IPS-18c (cell line): Measurements from ENCODE around the gene TMEM151A.

Experiments used
- H3K4me3 ChIP-seq: 2 replicates; pipeline ENCODE4 v1.7.0; 2013; ENCODE audit warnings: low read depth, mild to moderate bottlenecking, low read length, moderate library complexity; ENCODE audit not compliant: insufficient read depth
- H3K9me3 ChIP-seq: one replicate; pipeline ENCODE4 v1.6.1; 2013; ENCODE audit warnings: mild to moderate bottlenecking, low read length, moderate library complexity; ENCODE audit not compliant: control insufficient read depth, insufficient read depth

TMEM151A gene

GRCh38 chr11:66323684-66324083 is 32.0 kb downstream of the TMEM151A start:
- Histone ChIP-seq H3K4me3 (no peak overlapping the region), H3K9me3 (no peaks in the 10 kb centered on the region)

- Histone ChIP-seq H3K9me3 (no peaks in the 10 kb centered on the region), H3K4me3 (no peak overlapping the region)
Measured at GRCh38 chr11:66324664-66325063, 33.0 kb downstream of the TMEM151A start.

DNA sequence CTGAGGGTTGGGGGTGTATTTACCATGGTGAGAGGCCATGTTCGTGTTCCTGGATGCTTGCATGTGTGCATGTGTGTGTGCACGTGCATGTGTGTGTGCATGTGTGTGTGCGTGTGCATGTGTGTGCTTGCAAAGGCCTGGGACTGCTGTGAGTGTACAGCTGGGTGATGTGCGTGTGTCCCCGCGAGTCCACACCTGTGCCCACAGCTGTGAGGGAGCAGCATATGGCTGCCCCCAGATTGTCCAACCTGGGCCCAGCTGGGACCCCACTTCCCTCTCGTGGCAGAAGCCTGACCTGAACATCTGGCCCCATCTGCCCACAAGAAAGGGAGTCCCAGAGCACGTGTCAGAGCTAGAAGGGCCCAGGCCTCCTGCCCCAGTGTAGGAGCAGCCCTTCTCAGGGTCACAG is 33.6 kb downstream of the TMEM151A start:
- H3K9me3 ChIP-seq = no peaks in the 10 kb centered on the region
- H3K4me3 ChIP-seq = no peak overlapping the region

DNA sequence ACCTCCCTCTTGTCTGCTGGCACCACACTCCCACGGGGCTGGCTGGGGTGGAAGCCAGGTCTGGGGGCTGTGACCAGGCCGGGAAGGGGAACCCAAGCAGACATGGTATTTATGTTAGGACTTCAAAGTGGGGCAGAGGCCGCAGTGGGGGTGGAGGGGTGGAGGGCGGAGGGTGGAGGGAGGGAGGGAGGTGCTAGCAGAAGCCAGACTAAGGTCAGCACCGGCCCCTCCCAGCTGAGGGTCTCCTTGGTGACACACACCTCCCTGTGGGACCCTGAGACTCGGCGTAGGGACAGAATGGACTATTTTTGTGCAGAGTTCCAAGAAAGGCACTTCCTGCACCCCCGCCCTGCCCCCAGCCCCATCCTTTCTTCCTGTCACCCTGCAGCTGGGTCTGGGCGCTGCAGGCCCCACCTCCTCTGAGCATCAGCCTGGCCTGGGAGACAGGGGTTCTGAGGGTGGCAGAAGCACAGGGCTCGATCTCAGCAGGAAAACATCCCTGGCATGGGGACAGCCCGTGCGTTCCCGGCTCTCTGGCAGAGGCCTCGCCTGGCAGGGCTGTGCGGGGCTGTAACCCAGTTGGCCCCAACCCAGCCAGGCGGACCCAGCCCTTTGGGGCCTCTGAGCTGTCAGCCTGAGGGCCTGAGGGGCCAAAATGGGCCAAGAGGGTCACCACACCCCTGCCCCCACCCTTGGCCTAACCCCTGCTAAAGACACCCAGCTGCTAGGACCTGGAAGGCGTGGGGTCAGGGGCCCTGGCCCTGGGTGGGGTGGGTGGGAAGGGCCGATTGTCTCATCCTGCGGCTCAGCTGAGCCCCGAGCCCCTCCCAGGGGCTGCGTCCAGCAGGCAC is 34.8 kb downstream of the TMEM151A start:
- no peak overlapping the region for H3K4me3 ChIP-seq

GRCh38 chr11:66327171-66328030 is 35.7 kb downstream of the TMEM151A start:
- no peak overlapping the region for H3K4me3 ChIP-seq
- no peaks in the 10 kb centered on the region for H3K9me3 ChIP-seq

More for the DNA sequence above, 34.8 kb downstream of the TMEM151A start:
- no peaks in the 10 kb centered on the region for H3K9me3 ChIP-seq

DNA sequence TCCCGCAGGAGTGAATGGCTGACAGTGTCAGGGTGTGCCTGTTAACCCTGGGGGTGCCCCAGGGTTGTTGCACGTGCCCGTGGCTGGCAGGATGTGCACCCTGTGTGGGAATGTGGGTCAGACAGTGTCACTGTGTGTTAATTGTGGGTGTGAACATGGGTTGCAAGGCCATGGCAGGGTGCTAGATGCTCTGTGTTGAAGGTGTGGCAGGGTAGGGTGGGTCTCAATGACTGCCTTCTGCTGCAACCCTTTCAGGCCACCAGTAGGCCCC is 36.3 kb downstream of the TMEM151A start:
- H3K4me3 ChIP-seq = no peak overlapping the region
- H3K9me3 ChIP-seq = peaks cover 1% of the 10 kb centered on the region

- H3K4me3 ChIP-seq = no peak overlapping the region
Measured at GRCh38 chr11:66328302-66329144, 36.8 kb downstream of the TMEM151A start.

DNA sequence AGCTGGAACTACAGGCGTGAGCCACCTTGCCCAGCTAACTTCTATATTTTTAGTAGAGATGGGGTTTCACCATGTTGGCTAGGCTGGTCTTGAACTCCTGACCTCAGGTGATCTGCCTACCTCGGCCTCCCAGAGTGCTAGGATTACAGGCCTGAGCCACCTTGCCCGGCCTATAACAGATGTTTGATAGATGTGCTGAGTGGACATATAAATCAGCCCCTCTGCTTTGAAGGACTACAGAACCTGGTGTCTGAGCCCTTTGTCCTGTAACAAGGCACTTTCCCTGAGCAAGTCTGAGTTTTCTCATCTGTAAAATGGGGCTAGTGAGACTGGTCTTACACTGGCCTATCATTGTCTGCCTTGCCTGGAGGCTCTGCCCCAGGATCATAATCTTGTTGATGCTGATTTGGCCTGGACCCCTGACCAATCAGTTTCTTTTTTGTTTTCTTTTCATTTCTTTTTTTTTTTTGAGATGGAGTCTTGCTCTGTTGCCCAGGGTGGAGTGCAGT is 37.5 kb downstream of the TMEM151A start:
- H3K4me3 ChIP-seq = no peak overlapping the region
- peaks cover 3% of the 10 kb centered on the region for H3K9me3 ChIP-seq

More at GRCh38 chr11:66328302-66329144, 36.8 kb downstream of the TMEM151A start:
- peaks cover 3% of the 10 kb centered on the region for H3K9me3 ChIP-seq

DNA sequence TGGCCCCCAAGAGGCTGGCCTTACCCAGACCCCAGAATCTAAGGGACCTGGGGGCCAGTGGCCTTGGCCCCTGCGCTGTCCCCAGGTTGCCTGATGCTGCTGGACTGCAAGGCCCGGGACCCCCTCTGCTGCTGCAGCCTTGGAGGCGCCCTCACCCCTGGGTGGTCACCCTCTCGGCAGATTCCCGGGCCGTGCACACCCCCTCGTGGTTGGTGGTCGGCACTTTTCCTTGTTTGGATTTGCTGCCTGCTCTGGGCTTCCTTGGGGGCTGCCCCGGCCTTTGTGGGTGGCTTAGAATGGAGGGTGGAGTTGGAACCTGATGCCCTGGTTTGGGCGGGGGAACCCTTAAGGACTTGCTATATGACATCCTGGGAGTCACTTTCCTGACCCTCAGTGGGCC is 39.2 kb downstream of the TMEM151A start:
- Histone ChIP-seq H3K9me3 (peaks cover 5% of the 10 kb centered on the region), H3K4me3 (no peak overlapping the region)

DNA sequence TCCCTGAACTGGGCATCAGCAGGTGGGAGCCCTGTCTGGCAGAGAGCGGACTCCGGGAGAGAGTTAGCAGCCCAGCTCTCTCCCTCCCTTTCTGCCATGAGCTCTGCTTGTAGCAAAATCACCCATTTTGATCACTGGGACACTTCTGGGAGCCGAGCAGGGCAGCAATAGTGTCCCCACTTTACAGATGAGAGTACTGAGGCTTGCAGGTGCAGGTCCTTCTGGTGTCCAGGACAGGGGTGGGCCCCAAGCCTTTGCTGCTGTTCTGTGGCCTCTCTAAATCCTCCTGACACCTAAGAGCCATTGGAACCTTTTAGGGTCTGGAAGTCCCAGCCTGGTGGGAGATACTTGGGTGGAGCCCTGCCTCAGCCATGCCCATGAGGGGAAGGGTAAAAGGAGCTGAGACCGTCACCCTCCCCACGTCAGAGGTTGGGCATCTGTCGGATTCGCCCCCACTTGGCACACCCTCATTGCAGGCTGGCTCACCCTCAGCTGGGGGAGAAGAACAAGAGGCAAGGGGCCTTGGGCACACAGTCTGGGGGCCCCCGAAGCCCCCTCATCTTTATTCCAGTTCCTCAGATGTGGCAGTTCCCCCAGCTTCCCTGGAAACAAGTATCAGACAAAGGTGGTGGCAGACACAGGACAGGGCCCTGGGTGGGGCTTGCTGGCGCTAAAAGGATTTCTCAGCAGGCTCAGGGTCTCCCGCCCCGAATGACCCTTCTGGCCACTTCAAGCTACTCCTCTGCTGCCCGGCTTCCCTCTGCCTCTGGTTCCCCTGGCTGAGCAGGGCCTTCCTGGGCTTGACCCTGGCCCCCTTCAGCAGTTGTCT is 40.1 kb downstream of the TMEM151A start:
- H3K4me3 ChIP-seq = no peak overlapping the region

GRCh38 chr11:66332371-66333219 is 40.9 kb downstream of the TMEM151A start:
- H3K4me3 ChIP-seq = no peak overlapping the region
- peaks cover 5% of the 10 kb centered on the region for H3K9me3 ChIP-seq

More for the DNA sequence above, 40.1 kb downstream of the TMEM151A start:
- H3K9me3 ChIP-seq = peaks cover 5% of the 10 kb centered on the region

DNA sequence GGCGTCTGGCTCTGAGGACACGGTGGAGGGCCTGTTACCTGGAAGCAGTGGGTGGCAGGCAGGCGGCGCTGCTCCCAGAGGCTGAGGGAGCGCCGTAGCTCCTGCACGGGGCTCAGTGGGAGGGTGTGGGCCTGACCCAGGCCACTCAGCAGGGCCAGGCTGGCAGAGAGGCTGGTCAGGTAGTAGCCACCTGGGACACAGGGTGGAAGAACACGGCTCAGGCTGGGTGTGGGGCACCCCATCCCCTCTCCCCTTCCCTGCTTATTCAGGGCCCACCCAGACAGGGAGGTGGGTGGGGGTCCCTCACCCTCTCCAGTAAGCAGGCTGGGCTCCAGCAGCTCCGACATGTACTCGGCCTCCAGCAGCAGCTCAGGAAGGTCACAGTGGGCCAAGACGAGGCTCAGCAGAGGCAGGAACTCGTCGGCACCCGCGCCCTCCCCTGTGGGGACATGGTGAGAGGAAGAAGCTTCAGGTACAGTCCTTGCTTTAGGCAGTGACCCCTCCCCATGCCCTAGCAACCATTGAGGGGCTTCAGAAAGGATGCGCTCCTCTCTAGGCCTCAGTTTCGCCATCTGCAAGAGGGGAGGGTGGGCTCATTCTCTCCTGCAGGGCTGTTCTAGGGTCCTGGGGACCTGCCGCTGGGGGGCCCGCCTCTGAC is 41.7 kb downstream of the TMEM151A start:
- H3K4me3 ChIP-seq = no peak overlapping the region
- peaks cover 5% of the 10 kb centered on the region for H3K9me3 ChIP-seq

DNA sequence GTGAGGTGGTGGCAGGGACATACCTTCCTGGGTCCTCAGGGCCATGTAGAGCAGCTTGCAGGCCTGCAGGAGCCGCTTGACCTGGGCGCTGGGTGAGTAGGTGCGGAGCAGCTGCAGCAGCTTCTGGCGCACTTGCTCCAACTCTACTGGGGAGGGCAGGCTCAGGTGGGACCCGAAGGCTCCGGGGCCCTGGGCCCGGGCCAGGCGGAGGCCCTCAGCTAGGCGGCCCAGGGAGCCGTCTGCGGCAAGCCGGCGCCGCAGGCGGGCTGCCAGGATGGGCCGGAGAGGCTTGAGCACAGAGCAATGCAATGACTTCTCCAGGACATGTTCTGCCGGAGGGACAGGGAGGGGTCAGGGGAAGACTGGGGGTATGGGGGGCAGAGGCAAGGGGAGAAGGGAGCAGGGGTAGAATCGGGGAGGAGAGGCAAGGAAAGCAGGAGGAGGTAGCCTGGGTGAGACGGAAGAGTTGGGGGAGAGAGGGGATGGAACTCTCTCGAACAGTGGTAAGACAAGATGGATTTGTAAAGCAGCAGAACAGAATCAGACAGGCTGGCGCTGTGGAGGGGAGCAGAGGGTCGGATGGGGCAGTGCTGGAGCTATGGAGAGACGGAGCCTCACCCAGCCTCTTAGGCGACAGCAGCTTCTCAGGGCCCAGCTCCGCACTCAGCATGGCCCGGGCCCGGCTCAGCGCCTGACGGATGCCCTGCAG is 42.4 kb downstream of the TMEM151A start:
- Histone ChIP-seq H3K4me3 (no peak overlapping the region), H3K9me3 (peaks cover 5% of the 10 kb centered on the region)

- Histone ChIP-seq H3K9me3 (peaks cover 5% of the 10 kb centered on the region), H3K4me3 (no peak overlapping the region)
Measured at GRCh38 chr11:66334605-66335442, 43.1 kb downstream of the TMEM151A start.
